Esophagus squamous epithelium (tissue), 5 donors: Measurements from ENCODE around the gene CCDC171. TPM values are rescaled to one million over a fixed set of nuclear protein-coding genes. Genes with fewer than 3 reads are reported as not detected.
"Not testable (repeated sequence)": the region's sequence is repeated elsewhere in the genome, so short reads cannot be mapped to it uniquely, and the experiment has no call there.

Source experiments
- DNase-seq: peaks from one replicate; lab custom pipeline; 2025; lab: John Stamatoyannopoulos, UW
- H3K27ac ChIP-seq, 4 donors: fragments of 200-600 bp; sonication (generic); one replicate each; pipeline ENCODE4 v1.5.1; 2016 to 2019; ENCODE audit warnings: mild to moderate bottlenecking in 1 of 4
- H3K27me3 ChIP-seq, 4 donors: fragments of 200-600 bp; sonication (generic); 1 replicate in 3 of 4; 2 replicates in 1 of 4; pipeline versions ENCODE4 v1.5.1 to v1.6.0; 2017 to 2021; ENCODE audit warnings: antibody characterized with exemption in 1 of 4
- H3K36me3 ChIP-seq, 3 donors: fragments of 200-600 bp; sonication (generic); one replicate each; pipeline ENCODE4 v1.5.1; 2016 to 2019
- H3K4me1 ChIP-seq, 3 donors: fragments of 200-600 bp; sonication (generic); one replicate each; pipeline ENCODE4 v1.5.1; 2017 to 2019
- H3K4me3 ChIP-seq, 4 donors: fragments of 200-600 bp; sonication (generic); 1 replicate in 3 of 4; 2 replicates in 1 of 4; pipeline ENCODE4 v1.5.1; 2016 to 2019; ENCODE audit warnings: mild to moderate bottlenecking in 2 of 4, moderate library complexity in 1 of 4
- H3K9me3 ChIP-seq, 3 donors: fragments of 200-600 bp; sonication (generic); one replicate each; pipeline ENCODE4 v1.5.1; 2016 to 2019
- CTCF ChIP-seq, 6 experiments: fragments of 450-650 bp in 4 of 6; fragments of 200-600 bp in 2 of 6; sonication (generic) in 2 of 6; IDR thresholded peaks; one replicate each; pipeline ENCODE4 v1.5.1; 2016 to 2019; ENCODE audit warnings: antibody characterized with exemption in 6 of 6, mild to moderate bottlenecking in 4 of 6, moderate library complexity in 4 of 6
- POLR2A ChIP-seq, 4 donors: fragments of 450-650 bp; IDR thresholded peaks; one replicate each; pipeline ENCODE4 v1.6.1; 2017; ENCODE audit warnings: antibody characterized with exemption in 4 of 4, mild to moderate bottlenecking in 4 of 4, moderate library complexity in 3 of 4
- WGBS, 2 donors: methylation state at CpG; one replicate each; pipeline ENCODE4 v1.1.5; 2018; 5-methylcytosine and 5-hydroxymethylcytosine counted together
- intact Hi-C: fragments of 100-400 bp; cut with DNase I; formaldehyde crosslinking; loops from one replicate; pipeline ENCODE4 v1.15.0; 2022
- total RNA-seq, 4 donors: library from RNA; depleted of rRNA; stranded (reverse); fragments of >200 nt; gene quantifications; one replicate each; pipeline ENCODE4 v1.1.0, GENCODE V29; 2016
- donor health status: DM: yes; HTN: yes; CAD: no.

The CCDC171 gene
- total RNA-seq, 4 donors from 2014 or later = 0.53 to 2.9 (median 1.6) TPM

GRCh38 chr9:15769547-15769946 is 216.7 kb downstream of the CCDC171 start:
- Histone ChIP-seq H3K4me3 (no peak overlapping the region), H3K9me3 (no peaks in the 10 kb centered on the region), H3K27me3 (no peaks in the 10 kb centered on the region), H3K4me1 (no peaks in the 10 kb centered on the region), H3K27ac (no peak overlapping the region), H3K36me3 (no peaks in the 10 kb centered on the region)
- intact Hi-C loops = no loop called here
- 46 to 50% methylated on average over 5 of the region's 5 CpGs for WGBS, 2 donors
- no peak for TF ChIP-seq CTCF (IDR thresholded peaks at IDR 0.05)
- no peak for TF ChIP-seq POLR2A (IDR thresholded peaks at IDR 0.05)
- DNase-seq = no peak

- Histone ChIP-seq H3K9me3 (no peaks in the 10 kb centered on the region), H3K36me3 (no peaks in the 10 kb centered on the region), H3K4me1 (no peaks in the 10 kb centered on the region), H3K4me3 (no peak overlapping the region), H3K27ac (no peak overlapping the region), H3K27me3 (no peaks in the 10 kb centered on the region)
- no peak for TF ChIP-seq CTCF (IDR thresholded peaks at IDR 0.05)
- TF ChIP-seq POLR2A (IDR thresholded peaks at IDR 0.05) = no peak
- intact Hi-C loops = no loop called here
- WGBS, 2 donors = 79 to 82% methylated on average over 5 of the region's 5 CpGs
- no peak for DNase-seq
These were observed 226.0 kb downstream of the CCDC171 start for GRCh38 chr9:15778861-15779260.

- no peak for DNase-seq
- no peaks in the 10 kb centered on the region for H3K27me3 ChIP-seq
- no peaks in the 10 kb centered on the region for H3K36me3 ChIP-seq
- no peak overlapping the region for H3K27ac ChIP-seq
- H3K4me3 ChIP-seq = no peak overlapping the region
- H3K4me1 ChIP-seq = no peaks in the 10 kb centered on the region
- TF ChIP-seq POLR2A (IDR thresholded peaks at IDR 0.05) (no peak), CTCF (IDR thresholded peaks at IDR 0.05) (no peak)
- intact Hi-C loops = no loop called here
- no peaks in the 10 kb centered on the region for H3K9me3 ChIP-seq
- 61 to 72% methylated on average over 5 of the region's 5 CpGs for WGBS, 2 donors
These were observed 229.3 kb downstream of the CCDC171 start for GRCh38 chr9:15782106-15782505.

- Histone ChIP-seq H3K4me3 (no peak overlapping the region), H3K4me1 (no peaks in the 10 kb centered on the region), H3K36me3 (no peaks in the 10 kb centered on the region), H3K27ac (no peak overlapping the region), H3K9me3 (no peaks in the 10 kb centered on the region), H3K27me3 (no peaks in the 10 kb centered on the region)
- intact Hi-C loops = no loop called here
- DNase-seq = no peak
- TF ChIP-seq POLR2A (IDR thresholded peaks at IDR 0.05) (no peak), CTCF (IDR thresholded peaks at IDR 0.05) (no peak)
These were observed 232.7 kb downstream of the CCDC171 start for GRCh38 chr9:15785584-15785983.

- Histone ChIP-seq H3K4me1 (no peaks in the 10 kb centered on the region), H3K4me3 (no peak overlapping the region), H3K9me3 (no peaks in the 10 kb centered on the region), H3K27ac (no peak overlapping the region), H3K36me3 (no peaks in the 10 kb centered on the region), H3K27me3 (no peaks in the 10 kb centered on the region)
- TF ChIP-seq POLR2A (IDR thresholded peaks at IDR 0.05) = no peak
- TF ChIP-seq CTCF (IDR thresholded peaks at IDR 0.05) = no peak
- 72 to 78% methylated on average over 3 of the region's 3 CpGs for WGBS, 2 donors
- no peak for DNase-seq
- intact Hi-C loops = no loop called here
These were observed 233.8 kb downstream of the CCDC171 start for GRCh38 chr9:15786616-15787015.

GRCh38 chr9:15810219-15810899 is 257.5 kb downstream of the CCDC171 start:
- H3K36me3 ChIP-seq, H3K27me3 ChIP-seq, H3K4me3 ChIP-seq, DNase-seq, H3K27ac ChIP-seq, H3K4me1 ChIP-seq, intact Hi-C loops: not testable (repeated sequence)
- WGBS, 2 donors = no CpG with 5 or more reads among the region's 34 CpGs
- peaks cover 0 to 12% (median 0%) of the 10 kb centered on the region in 3 donors for H3K9me3 ChIP-seq
